SU-DHL-6 (cell line): Measurements from ENCODE around the gene ZNF268.

Experiments used
- CTCF ChIP-seq: fragments of 200-600 bp; sonication (generic); IDR thresholded peaks from one replicate; pipeline ENCODE4 v1.5.1; 2017; ENCODE audit warnings: antibody characterized with exemption, mild to moderate bottlenecking, low read length, moderate library complexity; ENCODE audit not compliant: insufficient read depth, poor library complexity, severe bottlenecking
- EZH2phosphoT487 ChIP-seq: fragments of 200-600 bp; sonication (generic), shearing (Covaris generic); conservative IDR thresholded peaks from 2 replicates; pipeline ENCODE4 v1.6.1; 2018; ENCODE audit warnings: mild to moderate bottlenecking, antibody characterized with exemption, low read length, moderate library complexity, mixed read lengths

GRCh38 chr12:133135747-133136146 is 45.5 kb upstream of the ZNF268 start:
- TF ChIP-seq CTCF (no peak), EZH2phosphoT487 (no peak)
